22Rv1 (cell line): ENCODE data around the gene LRRC8B.
"Not testable (repeated sequence)": the region's sequence is repeated elsewhere in the genome, so short reads cannot be mapped to it uniquely, and the experiment has no call there.

Experiments
- H3K27ac ChIP-seq: fragments of 450-650 bp; 2 replicates; pipeline ENCODE4 v1.5.1; 2017
- ZFX ChIP-seq: fragments of 450-650 bp; IDR thresholded peaks from 2 replicates; pipeline ENCODE4 v1.6.1; 2017; ENCODE audit warnings: antibody characterized with exemption, borderline replicate concordance
- TF ChIP-seq, protein P1 (sequence below): fragments of 450-650 bp; IDR thresholded peaks from 2 replicates; pipeline ENCODE4 v1.5.1; 2017; ENCODE audit warnings: mild to moderate bottlenecking

LRRC8B gene

DNA sequence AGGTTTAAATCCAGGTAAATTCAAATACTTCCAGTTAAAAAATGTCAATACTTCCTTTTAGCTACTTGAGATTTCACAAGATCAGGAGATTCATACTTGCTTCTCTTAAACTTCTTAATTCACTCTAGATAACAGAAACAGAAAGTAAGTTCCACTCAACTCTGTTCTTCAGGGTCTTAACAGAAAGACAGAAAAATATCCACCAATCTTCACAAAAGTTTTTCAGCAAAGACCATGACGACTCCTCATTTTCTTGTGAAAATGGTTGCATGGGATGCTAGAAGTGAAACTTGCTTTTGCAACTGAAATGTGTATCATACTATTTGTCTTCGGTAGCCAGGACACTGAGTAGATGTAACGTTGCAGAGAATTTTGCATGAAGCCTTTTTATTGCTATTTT, 96.0 kb downstream of the LRRC8B start:
- TF ChIP-seq, protein P1, sequence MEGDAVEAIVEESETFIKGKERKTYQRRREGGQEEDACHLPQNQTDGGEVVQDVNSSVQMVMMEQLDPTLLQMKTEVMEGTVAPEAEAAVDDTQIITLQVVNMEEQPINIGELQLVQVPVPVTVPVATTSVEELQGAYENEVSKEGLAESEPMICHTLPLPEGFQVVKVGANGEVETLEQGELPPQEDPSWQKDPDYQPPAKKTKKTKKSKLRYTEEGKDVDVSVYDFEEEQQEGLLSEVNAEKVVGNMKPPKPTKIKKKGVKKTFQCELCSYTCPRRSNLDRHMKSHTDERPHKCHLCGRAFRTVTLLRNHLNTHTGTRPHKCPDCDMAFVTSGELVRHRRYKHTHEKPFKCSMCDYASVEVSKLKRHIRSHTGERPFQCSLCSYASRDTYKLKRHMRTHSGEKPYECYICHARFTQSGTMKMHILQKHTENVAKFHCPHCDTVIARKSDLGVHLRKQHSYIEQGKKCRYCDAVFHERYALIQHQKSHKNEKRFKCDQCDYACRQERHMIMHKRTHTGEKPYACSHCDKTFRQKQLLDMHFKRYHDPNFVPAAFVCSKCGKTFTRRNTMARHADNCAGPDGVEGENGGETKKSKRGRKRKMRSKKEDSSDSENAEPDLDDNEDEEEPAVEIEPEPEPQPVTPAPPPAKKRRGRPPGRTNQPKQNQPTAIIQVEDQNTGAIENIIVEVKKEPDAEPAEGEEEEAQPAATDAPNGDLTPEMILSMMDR, result no peak
- no peak for TF ChIP-seq ZFX
- no peak overlapping the region for H3K27ac ChIP-seq

- TF ChIP-seq ZFX, result no peak
- TF ChIP-seq, protein P1, result no peak
- H3K27ac ChIP-seq, result no peak overlapping the region
Measured at GRCh38 chr1:89622895-89623294, 98.3 kb downstream of the LRRC8B start.

GRCh38 chr1:89624314-89624713, 99.7 kb downstream of the LRRC8B start:
- H3K27ac ChIP-seq, result no peak overlapping the region
- TF ChIP-seq, protein P1, result no peak
- TF ChIP-seq ZFX, result no peak

- TF ChIP-seq, protein P1, result no peak
- TF ChIP-seq ZFX, result no peak
- H3K27ac ChIP-seq, result no peak overlapping the region
Measured at GRCh38 chr1:89624715-89625323, 100.2 kb downstream of the LRRC8B start.

- H3K27ac ChIP-seq, result no peak overlapping the region
- TF ChIP-seq, protein P1, result no peak
- TF ChIP-seq ZFX, result no peak
Measured at GRCh38 chr1:89627596-89627962, 103.0 kb downstream of the LRRC8B start.

DNA sequence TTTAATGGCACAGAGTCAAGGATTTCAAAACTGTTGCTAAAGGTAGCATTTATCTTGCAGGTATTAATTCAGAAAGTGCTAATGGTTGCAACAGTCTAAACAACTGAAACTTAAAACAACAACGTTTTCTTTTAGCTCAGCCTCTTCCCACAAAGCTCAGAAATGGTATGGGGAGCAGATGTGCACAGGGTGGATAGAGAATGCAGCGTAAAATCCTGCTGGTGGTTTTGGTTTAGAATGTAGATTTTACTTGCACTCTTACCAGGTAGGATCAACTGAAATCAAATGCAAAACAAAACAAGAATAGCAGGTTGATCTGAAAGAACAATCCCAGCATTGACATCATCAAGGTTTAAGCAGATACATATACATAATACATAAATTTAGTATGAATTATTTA, 104.5 kb downstream of the LRRC8B start:
- H3K27ac ChIP-seq, result no peak overlapping the region
- TF ChIP-seq, protein P1, result no peak
- TF ChIP-seq ZFX, result no peak

- not testable (repeated sequence) for H3K27ac ChIP-seq
Measured at GRCh38 chr1:89629600-89629999, 105.0 kb downstream of the LRRC8B start.

DNA sequence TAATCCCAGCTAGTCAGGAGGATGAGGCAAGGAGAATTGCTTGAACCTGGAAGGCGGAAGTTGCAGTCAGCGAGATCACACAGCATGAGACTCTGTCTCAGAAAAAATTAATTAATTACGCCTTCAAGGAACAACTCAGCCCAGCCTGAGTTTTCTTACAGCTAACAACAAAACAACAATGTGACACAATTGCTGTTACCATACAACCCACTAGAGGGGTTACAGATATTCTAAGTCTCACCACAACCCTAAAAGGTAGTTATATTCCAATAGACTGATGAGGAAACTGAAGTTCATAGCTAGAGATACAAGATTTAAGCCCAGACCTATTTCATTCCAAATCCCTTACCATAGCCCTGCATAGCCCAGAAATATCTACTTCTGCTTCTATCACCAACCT, 105.4 kb downstream of the LRRC8B start:
- TF ChIP-seq ZFX, result no peak
- TF ChIP-seq, protein P1, result no peak
- H3K27ac ChIP-seq, result no peak overlapping the region
